Esophagus muscularis mucosa (tissue), 4 donors: Measurements from ENCODE around the gene ZNF524.

Source experiments
- CTCF ChIP-seq, 3 experiments: fragments of 200-600 bp in 2 of 3; fragments of 450-650 bp in 1 of 3; sonication (generic) in 2 of 3; IDR thresholded peaks; one replicate each; pipeline ENCODE4 v1.5.1; 2017 to 2019; ENCODE audit warnings: antibody characterized with exemption in 3 of 3, mild to moderate bottlenecking in 2 of 3, moderate library complexity in 1 of 3
- EP300 ChIP-seq: sonication (generic); formaldehyde crosslinking; IDR thresholded peaks from one replicate; pipeline ENCODE4 v1.6.1; 2017; ENCODE audit warnings: antibody characterized with exemption
- POLR2A ChIP-seq: fragments of 450-650 bp; IDR thresholded peaks from one replicate; pipeline ENCODE4 v1.6.1; 2017; ENCODE audit warnings: antibody characterized with exemption, moderate library complexity, mild to moderate bottlenecking, low read depth
- POLR2AphosphoS5 ChIP-seq, 2 donors: sonication (generic); formaldehyde crosslinking; IDR thresholded peaks; one replicate each; pipeline ENCODE4 v1.6.1; 2017; ENCODE audit warnings: antibody characterized with exemption in 2 of 2

GRCh38 chr19:55632463-55632834, 32.4 kb downstream of the ZNF524 start:
- TF ChIP-seq POLR2AphosphoS5 (IDR thresholded peaks at IDR 0.05) (peak in 1 of 2 donors; percentile 36), CTCF (IDR thresholded peaks at IDR 0.05) (peak; percentile 89 to 97 (median 90)), POLR2A (no peak), EP300 (no peak)
